ENCODE data around the gene HECTD4.
"Not testable (repeated sequence)": the region's sequence is repeated elsewhere in the genome, so short reads cannot be mapped to it uniquely, and the experiment has no call there.

Gene HECTD4

DNA sequence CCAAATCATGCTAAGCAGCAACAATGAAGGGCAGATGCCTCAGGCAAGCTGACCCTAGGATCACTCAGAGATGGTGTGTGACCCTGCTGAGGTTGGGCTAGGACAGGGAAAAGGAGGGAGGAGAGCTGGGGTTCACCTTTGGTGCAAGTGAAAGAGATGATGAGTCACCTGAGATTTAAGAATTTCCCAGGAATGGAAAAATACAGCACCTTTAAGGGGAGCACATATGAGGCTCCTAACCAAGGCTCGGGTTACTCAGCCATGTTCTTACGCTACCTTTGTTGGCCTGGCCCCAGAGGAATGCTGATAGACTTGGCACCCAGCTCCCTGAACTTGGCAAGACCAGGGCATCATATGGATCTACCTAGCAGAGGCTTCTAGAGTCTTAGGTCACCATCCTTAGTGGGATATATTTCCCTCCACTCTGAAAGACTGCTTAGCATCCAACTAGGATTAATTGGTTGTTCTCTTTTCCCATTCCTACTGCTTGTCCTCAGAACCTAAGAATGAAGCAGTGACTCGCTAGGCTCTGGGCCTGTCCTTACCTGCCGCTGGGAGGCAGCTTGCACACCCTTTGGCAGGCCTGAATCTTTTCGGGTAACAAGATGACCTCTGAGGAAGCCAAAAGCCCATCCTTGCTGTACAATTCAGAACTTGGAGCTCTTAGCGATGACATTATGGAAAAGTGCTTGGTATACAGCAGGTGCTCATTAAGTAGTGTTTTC is 269.7 kb downstream of the HECTD4 start:
- no peak for FAIRE-seq

DNA sequence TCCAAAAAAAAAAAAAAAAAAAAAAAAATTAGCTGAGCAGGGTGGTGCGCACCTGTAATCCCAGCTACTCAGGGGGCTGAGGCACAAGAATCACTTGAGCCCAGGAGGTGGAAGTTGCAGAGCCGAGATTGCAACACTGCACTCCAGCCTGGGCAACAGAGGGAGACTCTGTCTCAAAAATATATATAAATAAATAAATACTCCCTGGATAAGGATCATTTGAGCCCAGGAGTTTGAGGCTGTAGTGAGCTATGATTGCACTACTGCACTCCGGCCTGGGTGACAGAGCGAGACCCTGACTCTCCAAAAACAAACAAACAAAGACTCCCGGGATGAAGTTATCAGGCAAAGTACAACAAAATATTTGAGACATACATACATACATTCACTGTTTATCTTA is 270.3 kb downstream of the HECTD4 start:
- FAIRE-seq = no peak

DNA sequence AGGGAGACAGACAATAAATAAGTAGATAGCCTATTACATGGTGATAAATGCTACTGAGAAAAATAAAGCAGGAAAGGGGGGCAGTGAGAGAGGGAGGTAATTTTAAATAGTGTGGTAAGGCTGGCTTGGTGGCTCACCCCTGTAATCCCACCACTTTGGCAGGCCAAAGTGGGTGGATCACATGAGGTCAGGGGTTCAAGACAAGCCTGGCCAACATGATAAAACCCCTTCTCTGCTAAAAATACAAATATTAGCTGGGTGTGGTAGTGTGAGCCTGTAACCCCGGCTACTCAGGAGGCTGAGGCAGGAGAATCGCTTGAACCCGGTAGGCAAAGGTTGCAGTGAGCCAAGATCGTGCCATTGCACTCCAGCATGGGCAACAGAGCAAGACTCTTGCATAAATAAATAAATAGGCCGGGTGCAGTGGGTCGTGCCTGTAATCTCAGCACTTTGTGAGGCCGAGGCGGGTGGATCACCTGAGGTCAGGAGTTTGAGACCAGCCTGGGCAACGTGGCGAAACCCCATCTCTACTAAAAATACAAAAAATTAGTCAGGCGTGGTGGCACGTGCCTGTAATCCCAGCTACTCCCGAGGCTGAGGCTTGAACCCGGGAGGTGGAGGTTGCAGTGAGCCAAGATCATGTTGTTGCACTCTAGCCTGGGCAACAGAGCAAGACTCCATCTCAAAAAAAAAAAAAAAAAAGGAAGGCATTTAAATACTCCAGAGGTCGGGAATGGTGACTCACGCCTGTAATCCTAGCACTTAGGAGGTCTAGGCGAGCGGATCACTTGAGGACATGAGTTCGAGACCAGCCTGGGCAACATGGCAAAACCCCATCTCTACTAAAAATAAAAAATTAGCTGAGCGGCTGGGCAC is 271.2 kb downstream of the HECTD4 start:
- not testable (repeated sequence) for FAIRE-seq

Measured in G401.6 (cell line).